ENCODE results near the gene CELA1. TPM values are rescaled to one million over a fixed set of nuclear protein-coding genes. Genes with fewer than 3 reads are reported as not detected.

CELA1 gene
- polyA plus RNA-seq (2013), result 0.09 TPM

DNA sequence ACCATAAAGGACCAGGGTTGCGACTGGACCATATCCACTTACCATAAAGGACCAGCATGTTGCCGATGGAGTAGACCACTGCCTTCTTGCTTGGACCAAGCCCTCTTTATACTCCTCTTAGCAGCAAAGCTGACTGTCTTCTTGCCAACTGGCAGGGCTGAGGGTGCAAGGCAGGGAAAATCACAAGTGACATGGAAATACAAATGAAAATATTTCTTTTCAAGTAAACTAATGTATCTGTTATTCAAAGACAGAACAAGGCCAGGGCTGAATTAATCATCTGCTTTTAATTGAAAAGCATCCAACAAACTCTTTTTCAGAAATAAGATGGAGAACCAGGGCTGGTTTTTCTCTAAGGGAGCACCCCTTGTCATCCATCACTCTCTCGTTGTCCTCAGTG, at the start of gene CELA1:
Gene CELA1, minus strand, starts transcription at position 99 of the 400 bp plus-strand sequence. Its CDS starts 41 bp downstream, at position 58.
- Histone ChIP-seq H3K4me1 (ENCODE audit: control extremely low read depth in 1 of 4, control insufficient read depth in 4 of 4, insufficient read depth in 4 of 4, low read length in 3 of 4) (peaks cover 0 to 7% (median 5%) of the 10 kb centered on the region in 4 experiments), H3K4me3 (ENCODE audit: control insufficient read depth in 1 of 7, extremely low read depth in 1 of 7, insufficient read depth in 4 of 7, low read depth in 2 of 7, low read length in 6 of 7) (no peak within 1 kb of the TSS), H3K36me3 (ENCODE audit: control insufficient read depth in 4 of 4, insufficient read depth in 4 of 4, low read length in 3 of 4) (no peaks in the 10 kb centered on the region), H3K9me3 (ENCODE audit: control extremely low read depth in 1 of 5, control insufficient read depth in 4 of 5, insufficient read depth in 2 of 5, low read depth in 1 of 5, low read length in 4 of 5) (no peaks in the 10 kb centered on the region), H3K27me3 (replicated peaks in 2 of 5; ENCODE audit: control insufficient read depth in 4 of 5, insufficient read depth in 5 of 5, low read length in 4 of 5) (no peaks in the 10 kb centered on the region), H3K27ac (ENCODE audit: insufficient read depth in 1 of 2, low read depth in 1 of 2, low read length in 2 of 2, poor library complexity in 1 of 2, severe bottlenecking in 2 of 2) (no peak within 1 kb of the TSS)
- ChIA-PET CTCF (interaction anchor here (27.3 kb wide), 1 partner anchor 32 kb away, joined by 666 read pairs; the partner anchor contains the start of gene BIN2), POLR2A (no interaction called here)
- WGBS (ENCODE audit: insufficient coverage), result 100% methylated on average over 2 of the region's 3 CpGs
- no peak for DNase-seq

DNA sequence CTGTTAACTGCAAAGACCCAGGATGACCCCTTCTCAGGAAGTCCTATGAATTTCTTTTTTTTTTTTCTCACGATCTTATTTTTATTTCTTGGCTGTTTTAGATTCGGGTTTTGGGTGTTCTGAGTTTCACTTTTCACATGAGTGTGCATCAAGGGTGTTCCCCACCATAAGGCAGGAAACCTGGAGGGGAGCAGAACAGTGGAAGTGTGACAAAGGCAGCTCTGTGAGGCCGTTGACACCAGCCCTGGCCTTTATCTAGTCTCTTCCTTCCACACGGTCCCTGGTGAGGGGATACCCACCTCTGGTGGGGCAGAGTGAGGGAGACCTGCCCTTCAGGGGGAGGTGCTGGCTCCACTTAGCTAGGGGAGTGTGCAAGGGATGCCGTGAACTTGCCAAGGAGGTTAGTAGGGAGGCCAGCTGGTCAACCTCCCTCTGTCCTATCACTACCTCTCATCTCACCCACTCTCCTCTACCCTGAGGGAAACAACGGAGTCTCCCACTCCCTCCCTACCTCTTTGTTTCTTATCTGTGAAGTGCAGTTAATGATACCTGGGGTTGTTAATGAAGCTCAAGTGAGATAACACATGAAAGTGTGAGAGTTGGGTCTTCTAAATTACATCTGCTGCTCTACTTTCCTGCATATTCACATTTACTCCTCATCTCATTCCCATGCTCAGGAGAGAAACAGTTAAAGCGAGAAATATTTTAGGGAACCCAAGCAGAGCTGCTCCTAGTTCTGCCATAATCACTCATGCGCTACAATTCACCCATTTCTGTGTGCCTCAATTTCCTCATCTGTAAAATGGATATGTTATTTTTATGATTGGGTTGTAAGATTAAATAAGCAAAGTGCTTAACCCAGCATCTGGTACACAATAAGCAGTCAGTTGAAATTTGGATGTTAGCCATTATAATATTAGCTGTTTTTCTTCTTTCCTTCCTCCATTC, 49.1 kb upstream of the CELA1 start:
- H3K27me3 ChIP-seq (replicated peaks in 2 of 5; ENCODE audit: control insufficient read depth in 4 of 5, insufficient read depth in 5 of 5, low read length in 4 of 5), result no peaks in the 10 kb centered on the region
- peaks cover 9 to 58% (median 50%) of the 10 kb centered on the region in 4 experiments for H3K4me1 ChIP-seq (ENCODE audit: control extremely low read depth in 1 of 4, control insufficient read depth in 4 of 4, insufficient read depth in 4 of 4, low read length in 3 of 4)
- peak overlapping the region in 1 of 2 experiments; percentile 40 for H3K27ac ChIP-seq (ENCODE audit: insufficient read depth in 1 of 2, low read depth in 1 of 2, low read length in 2 of 2, poor library complexity in 1 of 2, severe bottlenecking in 2 of 2)
- ChIA-PET POLR2A (interaction anchor here (0.6 to 0.7 kb wide), 2 partner anchors 14 to 636 kb away, joined by 3 read pairs; no protein-coding TSS in a partner anchor), CTCF (interaction anchor here (0.6 to 1.8 kb wide), 11 partner anchors 9 to 44 kb away, joined by 3 to 12 read pairs (median 3); no protein-coding TSS in a partner anchor)
- no peaks in the 10 kb centered on the region for H3K9me3 ChIP-seq (ENCODE audit: control extremely low read depth in 1 of 5, control insufficient read depth in 4 of 5, insufficient read depth in 2 of 5, low read depth in 1 of 5, low read length in 4 of 5)
- peak in 2 of 3 donors; percentile 63 to 76 for DNase-seq
- no peaks in the 10 kb centered on the region for H3K36me3 ChIP-seq (ENCODE audit: control insufficient read depth in 4 of 4, insufficient read depth in 4 of 4, low read length in 3 of 4)
- H3K4me3 ChIP-seq (ENCODE audit: control insufficient read depth in 1 of 7, extremely low read depth in 1 of 7, insufficient read depth in 4 of 7, low read depth in 2 of 7, low read length in 6 of 7), result peak overlapping the region in 4 of 7 experiments; percentile 27 to 65 (median 52)
- WGBS (ENCODE audit: insufficient coverage), result 33% methylated on average over 3 of the region's 8 CpGs

DNA sequence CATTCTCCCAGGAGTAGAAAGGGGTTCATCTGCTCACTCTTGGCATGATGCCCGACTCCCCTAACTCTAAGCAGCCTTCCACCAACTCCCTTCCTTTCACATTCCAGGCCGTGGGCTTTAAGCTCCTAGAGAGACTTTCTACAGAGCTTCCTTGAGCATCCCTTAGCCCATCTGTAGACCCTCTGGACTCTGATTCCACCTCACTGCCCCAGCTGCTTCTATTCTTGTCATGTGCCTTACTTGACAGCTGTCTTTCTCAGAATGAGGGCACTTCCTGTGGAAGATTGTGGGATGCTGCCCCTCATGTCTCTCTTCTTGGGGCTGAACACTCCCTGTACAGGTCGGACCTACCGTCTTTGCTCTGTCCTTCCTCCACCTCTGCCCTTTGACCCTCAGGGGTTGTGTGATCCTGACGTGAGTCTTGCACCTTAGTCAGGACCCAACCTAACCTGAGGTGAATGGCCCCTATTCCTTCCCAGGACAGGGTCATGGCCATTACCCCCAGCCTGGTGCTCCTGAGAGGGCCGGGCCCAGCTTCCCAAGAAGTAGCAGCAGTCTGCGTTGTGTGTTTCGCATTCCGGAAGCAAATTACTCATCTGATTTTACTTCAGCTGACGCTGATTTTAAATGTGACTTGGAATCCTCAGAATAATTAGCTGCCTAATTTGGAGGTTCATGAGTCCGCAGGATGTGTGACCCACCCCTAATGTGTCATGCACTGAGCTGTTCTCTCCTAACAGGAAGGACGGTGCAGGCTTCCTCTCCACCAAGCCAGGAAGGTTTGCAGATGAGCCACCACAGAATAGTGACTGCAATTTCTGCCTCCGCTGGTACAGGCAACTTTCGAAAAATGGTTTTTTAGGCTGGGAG, 47.4 kb upstream of the CELA1 start:
- ChIA-PET POLR2A (interaction anchor here (0.5 to 6.5 kb wide), 3 partner anchors 25 to 73 kb away, joined by 3 to 49 read pairs (median 3); no protein-coding TSS in a partner anchor), CTCF (interaction anchor here (0.6 to 5.9 kb wide), 5 partner anchors 8 to 40 kb away, joined by 3 to 41 read pairs (median 3); no protein-coding TSS in a partner anchor)
- Histone ChIP-seq H3K4me1 (ENCODE audit: control extremely low read depth in 1 of 4, control insufficient read depth in 4 of 4, insufficient read depth in 4 of 4, low read length in 3 of 4) (peaks cover 14 to 73% (median 62%) of the 10 kb centered on the region in 4 experiments), H3K36me3 (ENCODE audit: control insufficient read depth in 4 of 4, insufficient read depth in 4 of 4, low read length in 3 of 4) (no peaks in the 10 kb centered on the region), H3K27ac (ENCODE audit: insufficient read depth in 1 of 2, low read depth in 1 of 2, low read length in 2 of 2, poor library complexity in 1 of 2, severe bottlenecking in 2 of 2) (no peak overlapping the region), H3K4me3 (ENCODE audit: control insufficient read depth in 1 of 7, extremely low read depth in 1 of 7, insufficient read depth in 4 of 7, low read depth in 2 of 7, low read length in 6 of 7) (no peak overlapping the region), H3K27me3 (replicated peaks in 2 of 5; ENCODE audit: control insufficient read depth in 4 of 5, insufficient read depth in 5 of 5, low read length in 4 of 5) (no peaks in the 10 kb centered on the region), H3K9me3 (ENCODE audit: control extremely low read depth in 1 of 5, control insufficient read depth in 4 of 5, insufficient read depth in 2 of 5, low read depth in 1 of 5, low read length in 4 of 5) (no peaks in the 10 kb centered on the region)
- 74% methylated on average over 14 of the region's 14 CpGs for WGBS (ENCODE audit: insufficient coverage)
- DNase-seq, result peak in 2 of 3 donors; percentile 73 to 80

DNA sequence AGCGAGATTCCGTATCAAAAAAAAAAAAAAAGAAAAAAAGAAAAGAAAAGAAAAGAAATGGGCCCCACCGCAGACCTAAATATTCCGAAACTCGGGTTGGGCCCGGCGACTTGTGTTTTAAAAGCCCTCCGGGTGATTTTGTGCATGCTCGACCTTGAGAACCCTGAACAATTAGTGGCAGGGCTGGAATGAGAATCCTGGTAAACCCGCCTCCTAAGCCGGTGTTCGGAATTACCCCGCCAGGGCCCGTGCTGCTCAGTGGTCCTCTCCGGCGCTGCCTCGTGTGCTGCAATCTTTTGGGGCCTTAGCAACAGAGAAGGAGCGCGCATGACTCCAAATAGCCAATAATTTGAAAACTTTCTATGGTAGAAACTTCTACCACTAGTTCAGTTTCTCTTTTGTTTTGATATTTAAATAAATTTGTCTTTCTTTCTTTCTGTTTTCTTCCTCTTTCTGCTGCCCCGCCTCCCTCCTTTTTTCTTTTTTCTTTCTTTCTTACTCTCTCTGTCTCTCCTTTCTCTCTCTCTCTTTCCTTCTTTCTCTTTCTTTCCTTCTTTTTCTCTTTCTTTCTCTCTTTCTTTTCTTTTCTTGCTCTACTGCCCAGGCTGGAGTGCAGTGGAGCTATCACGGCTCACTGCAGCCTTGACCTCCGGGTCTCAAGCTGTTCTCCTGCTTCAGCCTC, 46.2 kb upstream of the CELA1 start:
- Histone ChIP-seq H3K36me3 (ENCODE audit: control insufficient read depth in 4 of 4, insufficient read depth in 4 of 4, low read length in 3 of 4) (no peaks in the 10 kb centered on the region), H3K27me3 (replicated peaks in 2 of 5; ENCODE audit: control insufficient read depth in 4 of 5, insufficient read depth in 5 of 5, low read length in 4 of 5) (no peaks in the 10 kb centered on the region), H3K4me3 (ENCODE audit: control insufficient read depth in 1 of 7, extremely low read depth in 1 of 7, insufficient read depth in 4 of 7, low read depth in 2 of 7, low read length in 6 of 7) (peak overlapping the region in 5 of 7 experiments; percentile 13 to 89 (median 43)), H3K9me3 (ENCODE audit: control extremely low read depth in 1 of 5, control insufficient read depth in 4 of 5, insufficient read depth in 2 of 5, low read depth in 1 of 5, low read length in 4 of 5) (no peaks in the 10 kb centered on the region), H3K27ac (ENCODE audit: insufficient read depth in 1 of 2, low read depth in 1 of 2, low read length in 2 of 2, poor library complexity in 1 of 2, severe bottlenecking in 2 of 2) (no peak overlapping the region), H3K4me1 (ENCODE audit: control extremely low read depth in 1 of 4, control insufficient read depth in 4 of 4, insufficient read depth in 4 of 4, low read length in 3 of 4) (peaks cover 19 to 77% (median 71%) of the 10 kb centered on the region in 4 experiments)
- WGBS (ENCODE audit: insufficient coverage), result 56% methylated on average over 13 of the region's 22 CpGs
- peak; percentile 54 to 79 (median 73) for DNase-seq
- ChIA-PET CTCF (interaction anchor here (0.8 to 5.9 kb wide), 2 partner anchors 9 to 27 kb away, joined by 3 to 41 read pairs; no protein-coding TSS in a partner anchor), POLR2A (interaction anchor here (6.5 kb wide), 1 partner anchor 24 kb away, joined by 49 read pairs; no protein-coding TSS in a partner anchor)

DNA sequence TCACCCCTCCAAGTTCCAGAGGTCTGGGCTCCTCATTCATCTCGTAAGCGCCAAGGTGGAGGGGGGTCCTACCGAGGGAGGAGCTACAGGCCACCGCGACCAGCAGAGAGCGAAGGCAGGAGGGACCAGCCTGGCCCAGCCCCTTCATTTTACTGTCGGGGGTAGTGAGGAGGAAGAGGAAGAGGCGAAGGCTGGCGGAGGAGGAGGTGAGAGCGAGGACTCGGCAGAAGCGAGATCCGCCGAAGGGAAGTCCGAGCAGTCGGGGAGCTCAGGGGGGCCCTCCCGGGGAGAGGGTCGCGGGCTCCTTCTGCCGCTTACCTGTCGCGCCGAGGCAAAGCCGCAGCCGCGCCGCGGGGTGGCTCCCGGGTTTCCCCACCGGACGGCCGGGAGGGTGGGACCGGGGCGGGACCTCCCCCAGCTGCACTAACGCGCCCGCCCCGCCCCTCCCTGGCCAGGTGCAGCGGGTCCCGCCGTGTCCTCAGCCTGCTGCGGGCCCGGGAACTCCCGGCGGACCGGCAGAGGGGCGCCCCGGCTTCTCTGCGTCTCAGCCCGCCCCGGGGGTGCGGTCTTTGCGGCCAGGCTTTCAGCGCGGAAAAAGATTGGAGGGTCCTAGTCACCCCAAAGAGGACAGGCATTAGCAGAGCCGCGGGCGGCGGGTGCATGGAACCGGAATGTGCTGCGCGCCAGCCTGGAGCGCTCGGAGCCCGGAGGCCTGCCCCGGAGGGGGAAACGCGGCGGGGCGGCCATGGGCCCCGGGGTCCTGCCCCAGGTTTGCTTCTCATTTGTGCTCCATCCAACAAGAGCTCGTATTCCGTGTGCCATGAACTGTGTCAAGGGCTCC, 45.0 kb upstream of the CELA1 start, which contains the start of gene GALNT6:
Gene GALNT6, minus strand, starts transcription at position 124 of the 841 bp plus-strand sequence. CDS start 11,625 bp downstream, outside the sequence.
- POLR2A ChIA-PET, result interaction anchor here (0.5 to 6.5 kb wide), 2 partner anchors 23 to 231 kb away, joined by 6 to 49 read pairs; no protein-coding TSS in a partner anchor
- no peaks in the 10 kb centered on the region for H3K9me3 ChIP-seq (ENCODE audit: control extremely low read depth in 1 of 5, control insufficient read depth in 4 of 5, insufficient read depth in 2 of 5, low read depth in 1 of 5, low read length in 4 of 5)
- WGBS (ENCODE audit: insufficient coverage), result 0% methylated on average over 62 of the region's 73 CpGs
- no peaks in the 10 kb centered on the region for H3K36me3 ChIP-seq (ENCODE audit: control insufficient read depth in 4 of 4, insufficient read depth in 4 of 4, low read length in 3 of 4)
- peak within 1 kb of the TSS; percentile 54 to 73 for H3K27ac ChIP-seq (ENCODE audit: insufficient read depth in 1 of 2, low read depth in 1 of 2, low read length in 2 of 2, poor library complexity in 1 of 2, severe bottlenecking in 2 of 2)
- H3K4me1 ChIP-seq (ENCODE audit: control extremely low read depth in 1 of 4, control insufficient read depth in 4 of 4, insufficient read depth in 4 of 4, low read length in 3 of 4), result peaks cover 21 to 86% (median 76%) of the 10 kb centered on the region in 4 experiments
- CTCF ChIA-PET, result interaction anchor here (0.8 to 5.9 kb wide), 8 partner anchors 10 to 140 kb away, joined by 3 to 41 read pairs (median 4); no protein-coding TSS in a partner anchor
- peak within 1 kb of the TSS; percentile 48 to 89 (median 77) for H3K4me3 ChIP-seq (ENCODE audit: control insufficient read depth in 1 of 7, extremely low read depth in 1 of 7, insufficient read depth in 4 of 7, low read depth in 2 of 7, low read length in 6 of 7)
- DNase-seq, result peak; percentile 46 to 70 (median 56)
- H3K27me3 ChIP-seq (replicated peaks in 2 of 5; ENCODE audit: control insufficient read depth in 4 of 5, insufficient read depth in 5 of 5, low read length in 4 of 5), result no peaks in the 10 kb centered on the region

Data from common myeloid progenitor, CD34-positive (primary cell).